Astrocyte (in vitro differentiated cells and primary cell): Measurements from ENCODE around the gene ZNF195. TPM values are rescaled to one million over a fixed set of nuclear protein-coding genes. Genes with fewer than 3 reads are reported as not detected.

Experiments used
- DNase-seq: peaks from one replicate; pipeline ENCODE4 v3.0.0-alpha.2; 2010; ENCODE audit warnings: low read depth
- FAIRE-seq: peaks from 2 replicates; lab custom pipeline; 2011; peaks lifted over from hg19 to GRCh38; lab: Jason Lieb, UNC
- H2AFZ ChIP-seq: 2 replicates; pipeline ENCODE4 v1.6.0; 2012; ENCODE audit warnings: low read depth, low read length, inconsistent platforms
- H3K27ac ChIP-seq: 2 replicates; pipeline ENCODE4 v1.5.1; 2011; ENCODE audit warnings: low read depth, low read length, inconsistent platforms
- H3K27me3 ChIP-seq: 2 replicates; pipeline ENCODE4 v1.6.0; 2011; ENCODE audit warnings: low read length, inconsistent platforms; ENCODE audit not compliant: insufficient read depth
- H3K36me3 ChIP-seq: 2 replicates; pipeline ENCODE4 v1.5.1; 2011; ENCODE audit warnings: low read length, inconsistent platforms; ENCODE audit not compliant: insufficient read depth
- H3K4me1 ChIP-seq: 2 replicates; pipeline ENCODE4 v1.5.1; 2011; ENCODE audit warnings: low read length, inconsistent platforms; ENCODE audit not compliant: insufficient read depth
- H3K4me2 ChIP-seq: 2 replicates; pipeline ENCODE4 v1.6.0; 2012; ENCODE audit warnings: low read length, inconsistent platforms
- H3K4me3 ChIP-seq: 2 replicates; pipeline ENCODE4 v1.5.1; 2011; ENCODE audit warnings: low read depth, mild to moderate bottlenecking, low read length, inconsistent platforms; ENCODE audit not compliant: insufficient read depth
- H3K79me2 ChIP-seq: 2 replicates; pipeline ENCODE4 v1.6.0; 2012; ENCODE audit warnings: mild to moderate bottlenecking, low read length, inconsistent platforms; ENCODE audit not compliant: insufficient read depth
- H3K9ac ChIP-seq: 2 replicates; pipeline ENCODE4 v1.6.0; 2012; ENCODE audit warnings: mild to moderate bottlenecking, low read length, inconsistent platforms
- H3K9me3 ChIP-seq: 2 replicates; pipeline ENCODE4 v1.5.1; 2012; ENCODE audit warnings: low read depth, mild to moderate bottlenecking, low read length, inconsistent platforms; ENCODE audit not compliant: insufficient read depth
- H4K20me1 ChIP-seq: 2 replicates; pipeline ENCODE4 v1.6.0; 2012; ENCODE audit warnings: low read length, inconsistent platforms; ENCODE audit not compliant: insufficient read depth
- H3K27ac Mint-ChIP-seq: one replicate; pipeline ENCODE4 v1.8.0; 2021; ENCODE audit warnings: mild to moderate bottlenecking, mixed read lengths; ENCODE audit not compliant: unreplicated experiment
- H3K27me3 Mint-ChIP-seq: one replicate; pipeline ENCODE4 v1.8.0; 2021; ENCODE audit warnings: low read depth, mixed read lengths; ENCODE audit not compliant: unreplicated experiment
- H3K36me3 Mint-ChIP-seq: one replicate; pipeline ENCODE4 v1.8.0; 2021; ENCODE audit warnings: low read depth, mixed read lengths; ENCODE audit not compliant: unreplicated experiment
- H3K4me1 Mint-ChIP-seq: one replicate; pipeline ENCODE4 v1.8.0; 2021; ENCODE audit warnings: low read depth, mixed read lengths; ENCODE audit not compliant: unreplicated experiment
- H3K4me3 Mint-ChIP-seq: one replicate; pipeline ENCODE4 v1.8.0; 2021; ENCODE audit warnings: mild to moderate bottlenecking, moderate library complexity, mixed read lengths; ENCODE audit not compliant: unreplicated experiment
- H3K9me3 Mint-ChIP-seq: one replicate; pipeline ENCODE4 v1.8.0; 2021; ENCODE audit warnings: mild to moderate bottlenecking, mixed read lengths; ENCODE audit not compliant: unreplicated experiment
- EZH2 ChIP-seq: IDR thresholded peaks from 2 replicates; pipeline ENCODE4 v1.6.1; 2012; ENCODE audit warnings: mild to moderate bottlenecking, low read length, inconsistent platforms; ENCODE audit not compliant: insufficient read depth
- total RNA-seq: library from RNA; stranded (reverse); gene quantifications from 2 replicates; pipeline ENCODE4 v1.2.1, GENCODE V29; 2021
- TF ChIP-seq, protein P1 (sequence below): IDR thresholded peaks from 2 replicates; pipeline ENCODE4 v1.5.1; 2011; ENCODE audit warnings: low read depth, mild to moderate bottlenecking, inconsistent platforms, low read length, moderate library complexity; ENCODE audit not compliant: insufficient read depth

Gene ZNF195
- total RNA-seq, 1 donor from 2014 or later: 57.5 TPM

DNA sequence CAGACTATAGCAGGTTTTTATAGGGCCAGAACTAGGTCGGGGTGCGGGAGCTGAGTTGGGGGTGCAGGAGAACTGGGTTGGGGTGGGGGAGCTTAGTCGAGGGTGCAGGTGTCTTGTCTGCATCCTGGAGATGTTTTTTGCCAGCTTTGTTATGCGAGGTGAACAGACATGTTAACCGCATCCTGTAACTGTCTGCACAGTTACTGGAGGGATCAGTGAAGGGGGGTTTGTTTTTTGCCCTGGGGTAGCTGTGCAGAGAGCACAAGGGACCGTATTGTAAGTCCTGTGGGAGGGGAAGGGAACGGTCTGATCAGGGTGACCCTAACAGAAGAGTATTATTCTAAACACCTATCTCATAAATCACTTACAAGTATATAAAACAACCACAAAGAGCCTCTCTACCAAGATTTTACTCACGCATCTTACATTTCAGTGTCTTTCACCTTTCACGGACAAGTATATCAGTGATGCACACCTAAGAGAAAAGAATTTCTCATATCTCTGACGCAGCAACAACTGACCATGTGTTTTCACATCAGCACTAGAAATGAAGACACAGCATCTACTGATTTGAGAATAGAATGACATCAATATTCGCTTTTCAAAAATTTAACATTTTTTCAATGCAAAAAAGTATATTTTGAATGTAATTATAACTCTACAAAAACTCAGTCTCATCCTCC, 20.8 kb downstream of the ZNF195 start:
- TF ChIP-seq, protein P1, sequence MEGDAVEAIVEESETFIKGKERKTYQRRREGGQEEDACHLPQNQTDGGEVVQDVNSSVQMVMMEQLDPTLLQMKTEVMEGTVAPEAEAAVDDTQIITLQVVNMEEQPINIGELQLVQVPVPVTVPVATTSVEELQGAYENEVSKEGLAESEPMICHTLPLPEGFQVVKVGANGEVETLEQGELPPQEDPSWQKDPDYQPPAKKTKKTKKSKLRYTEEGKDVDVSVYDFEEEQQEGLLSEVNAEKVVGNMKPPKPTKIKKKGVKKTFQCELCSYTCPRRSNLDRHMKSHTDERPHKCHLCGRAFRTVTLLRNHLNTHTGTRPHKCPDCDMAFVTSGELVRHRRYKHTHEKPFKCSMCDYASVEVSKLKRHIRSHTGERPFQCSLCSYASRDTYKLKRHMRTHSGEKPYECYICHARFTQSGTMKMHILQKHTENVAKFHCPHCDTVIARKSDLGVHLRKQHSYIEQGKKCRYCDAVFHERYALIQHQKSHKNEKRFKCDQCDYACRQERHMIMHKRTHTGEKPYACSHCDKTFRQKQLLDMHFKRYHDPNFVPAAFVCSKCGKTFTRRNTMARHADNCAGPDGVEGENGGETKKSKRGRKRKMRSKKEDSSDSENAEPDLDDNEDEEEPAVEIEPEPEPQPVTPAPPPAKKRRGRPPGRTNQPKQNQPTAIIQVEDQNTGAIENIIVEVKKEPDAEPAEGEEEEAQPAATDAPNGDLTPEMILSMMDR: no peak
- no peak for TF ChIP-seq EZH2
- Mint-ChIP-seq H3K9me3 (peaks cover 72% of the 10 kb centered on the region), H3K4me3 (no peak overlapping the region), H3K36me3 (peaks cover 69% of the 10 kb centered on the region), H3K4me1 (no peaks in the 10 kb centered on the region), H3K27me3 (no peaks in the 10 kb centered on the region), H3K27ac (no peak overlapping the region)
- FAIRE-seq (no peak), DNase-seq (no peak)
- Histone ChIP-seq H3K4me3 (no peak overlapping the region), H3K27ac (no peak overlapping the region), H3K79me2 (no peaks in the 10 kb centered on the region), H3K9ac (no peak overlapping the region), H3K36me3 (peaks cover 51% of the 10 kb centered on the region), H3K4me1 (no peaks in the 10 kb centered on the region), H4K20me1 (no peaks in the 10 kb centered on the region), H3K9me3 (peaks cover 74% of the 10 kb centered on the region), H3K27me3 (no peaks in the 10 kb centered on the region), H3K4me2 (no peak overlapping the region), H2AFZ (no peak overlapping the region)

DNA sequence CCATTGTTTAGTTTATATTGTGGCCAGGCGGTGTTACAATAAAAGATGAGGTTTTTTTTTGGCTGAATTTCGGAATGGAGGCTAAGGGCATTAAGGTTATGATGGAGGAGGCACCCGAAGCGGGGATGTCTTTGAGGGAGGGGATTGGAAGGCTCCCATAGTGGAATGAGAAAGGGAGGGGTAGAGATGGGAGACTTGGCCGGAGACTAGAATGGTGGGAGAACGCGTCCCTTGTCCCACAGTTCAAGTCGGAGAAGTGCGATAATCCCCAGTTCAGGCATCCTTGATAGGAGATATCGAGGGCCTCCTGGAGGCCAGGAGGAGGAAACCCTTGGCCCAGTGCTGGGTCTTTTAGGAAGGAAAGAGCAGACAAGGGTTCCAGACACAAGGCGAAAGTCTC, 21.6 kb downstream of the ZNF195 start:
- H3K9me3 Mint-ChIP-seq: peaks cover 63% of the 10 kb centered on the region
- no peak for DNase-seq
- H3K4me3 Mint-ChIP-seq: peak overlapping the region; percentile 64
- no peak overlapping the region for H2AFZ ChIP-seq
- peaks cover 61% of the 10 kb centered on the region for H3K36me3 Mint-ChIP-seq
- no peak for TF ChIP-seq EZH2
- TF ChIP-seq, protein P1: no peak
- no peak overlapping the region for H3K27ac ChIP-seq
- FAIRE-seq: no peak
- H3K9me3 ChIP-seq: peaks cover 72% of the 10 kb centered on the region
- no peak overlapping the region for H3K9ac ChIP-seq
- no peaks in the 10 kb centered on the region for H3K79me2 ChIP-seq
- H3K4me1 Mint-ChIP-seq: no peaks in the 10 kb centered on the region
- H3K4me3 ChIP-seq: no peak overlapping the region
- no peaks in the 10 kb centered on the region for H3K4me1 ChIP-seq
- H3K27ac Mint-ChIP-seq: no peak overlapping the region
- no peak overlapping the region for H3K4me2 ChIP-seq
- H3K36me3 ChIP-seq: peaks cover 43% of the 10 kb centered on the region
- H3K27me3 Mint-ChIP-seq: no peaks in the 10 kb centered on the region
- no peaks in the 10 kb centered on the region for H3K27me3 ChIP-seq
- H4K20me1 ChIP-seq: no peaks in the 10 kb centered on the region

DNA sequence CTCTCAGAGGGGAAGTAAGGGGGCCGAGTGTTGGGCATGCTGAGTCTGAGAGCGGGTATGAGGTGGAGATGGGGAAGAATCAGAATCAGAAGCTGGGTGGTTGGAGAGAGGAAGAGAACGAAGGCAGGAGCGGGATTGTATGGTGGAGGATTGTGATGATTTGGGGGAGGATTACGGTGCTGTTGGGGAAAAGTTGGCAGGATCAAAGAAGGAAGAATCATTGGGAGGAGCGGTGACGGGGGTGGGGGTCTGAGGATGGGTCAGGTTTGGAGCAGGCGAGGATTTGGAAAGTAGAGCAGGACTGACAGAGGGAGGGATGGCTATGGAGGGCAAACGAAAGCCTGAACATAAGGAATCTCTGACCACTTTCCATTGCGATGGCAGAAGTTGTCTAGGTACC, 22.1 kb downstream of the ZNF195 start:
- Mint-ChIP-seq H3K27ac (no peak overlapping the region), H3K36me3 (peaks cover 59% of the 10 kb centered on the region), H3K4me1 (no peaks in the 10 kb centered on the region), H3K4me3 (peak overlapping the region; percentile 64), H3K27me3 (no peaks in the 10 kb centered on the region), H3K9me3 (peaks cover 61% of the 10 kb centered on the region)
- no peak for FAIRE-seq
- no peak overlapping the region for H3K9ac ChIP-seq
- H2AFZ ChIP-seq: no peak overlapping the region
- H3K9me3 ChIP-seq: peaks cover 71% of the 10 kb centered on the region
- H3K4me1 ChIP-seq: no peaks in the 10 kb centered on the region
- H3K4me3 ChIP-seq: no peak overlapping the region
- no peaks in the 10 kb centered on the region for H3K79me2 ChIP-seq
- H3K27me3 ChIP-seq: no peaks in the 10 kb centered on the region
- H3K36me3 ChIP-seq: peaks cover 38% of the 10 kb centered on the region
- no peaks in the 10 kb centered on the region for H4K20me1 ChIP-seq
- no peak for DNase-seq
- no peak overlapping the region for H3K27ac ChIP-seq
- H3K4me2 ChIP-seq: no peak overlapping the region
- TF ChIP-seq, protein P1: no peak
- no peak for TF ChIP-seq EZH2
